KBM-7 (cell line): Measurements from ENCODE around the gene FHOD1.
A peak's percentile ranks its signal among the peaks of the same experiment; 100 is the strongest.

Experiments used
- DNase-seq: peaks from one replicate; pipeline ENCODE4 v3.0.0-alpha.2; 2015
- in situ Hi-C: fragments of 300-500 bp; cut with MboI; formaldehyde crosslinking; loops from 2 replicates; pipeline ENCODE4 v1.14.3; 2020; ENCODE audit warnings: low sequenced_read_pairs, low pct_unique_long_range_greater_than_20kb, mixed read lengths

FHOD1 gene

GRCh38 chr16:67237396-67238277 lies 9.6 kb downstream of the FHOD1 start:
- no peak for DNase-seq
- in situ Hi-C loops, result no loop called here

- no peak for DNase-seq
Measured at GRCh38 chr16:67236563-67237395, 10.5 kb downstream of the FHOD1 start.

GRCh38 chr16:67235816-67236562 lies 11.3 kb downstream of the FHOD1 start:
- DNase-seq, result peak; percentile 91
- in situ Hi-C loops, result no loop called here

More at GRCh38 chr16:67236563-67237395, 10.5 kb downstream of the FHOD1 start:
- in situ Hi-C loops, result no loop called here

- in situ Hi-C loops, result no loop called here
- no peak for DNase-seq
Measured at GRCh38 chr16:67234180-67234597, 13.1 kb downstream of the FHOD1 start.

- no peak for DNase-seq
- in situ Hi-C loops, result no loop called here
Measured at GRCh38 chr16:67233596-67233995, 13.7 kb downstream of the FHOD1 start.

- DNase-seq, result no peak
- in situ Hi-C loops, result no loop called here
Measured at GRCh38 chr16:67230809-67231660, 16.2 kb downstream of the FHOD1 start.

- in situ Hi-C loops, result no loop called here
Measured at GRCh38 chr16:67229906-67230808, 17.1 kb downstream of the FHOD1 start.

GRCh38 chr16:67228905-67229304 lies 18.4 kb downstream of the FHOD1 start:
- in situ Hi-C loops, result no loop called here
- no peak for DNase-seq

More at GRCh38 chr16:67229906-67230808, 17.1 kb downstream of the FHOD1 start:
- DNase-seq, result no peak

GRCh38 chr16:67228034-67228785 lies 19.1 kb downstream of the FHOD1 start:
- in situ Hi-C loops, result no loop called here
- DNase-seq, result no peak

GRCh38 chr16:67227567-67227921 lies 19.7 kb downstream of the FHOD1 start:
- in situ Hi-C loops, result no loop called here
- no peak for DNase-seq

- in situ Hi-C loops, result no loop called here
- DNase-seq, result peak; percentile 99
Measured at GRCh38 chr16:67226804-67227566, 20.3 kb downstream of the FHOD1 start, which contains the start of gene TMEM208. Gene TMEM208 (plus strand): TSS chr16:67227130. CDS start chr16:67227219, 89 bp downstream.

GRCh38 chr16:67226295-67226803 lies 20.9 kb downstream of the FHOD1 start:
- in situ Hi-C loops, result no loop called here
- DNase-seq, result no peak

GRCh38 chr16:67223992-67224391 lies 23.3 kb downstream of the FHOD1 start:
- no peak for DNase-seq
- in situ Hi-C loops, result no loop called here

GRCh38 chr16:67216612-67217490 lies 30.4 kb downstream of the FHOD1 start:
- in situ Hi-C loops, result no loop called here
- peak; percentile 69 for DNase-seq

GRCh38 chr16:67215706-67216105 lies 31.6 kb downstream of the FHOD1 start:
- no peak for DNase-seq
- in situ Hi-C loops, result no loop called here
